HG02840 (cell line): ENCODE results near the gene TTC3.
"Not testable (repeated sequence)": the region's sequence is repeated elsewhere in the genome, so short reads cannot be mapped to it uniquely, and the experiment has no call there.

Experiments
- ATAC-seq: cut with Tn5 transposase; IDR thresholded peaks from one replicate; pipeline ENCODE4 v1.9.1; 2021; ENCODE audit warnings: mild to moderate bottlenecking, moderate library complexity, moderate number of reproducible peaks; ENCODE audit not compliant: unreplicated experiment, low FRiP score

TTC3 gene

GRCh38 chr21:37088186-37088735, 15.2 kb downstream of the TTC3 start:
- no peak for ATAC-seq

GRCh38 chr21:37093977-37094376, 20.9 kb downstream of the TTC3 start:
- no peak for ATAC-seq

- ATAC-seq, result no peak
These were observed 22.8 kb downstream of the TTC3 start for GRCh38 chr21:37095821-37096220.

- ATAC-seq, result no peak
These were observed 25.7 kb downstream of the TTC3 start for GRCh38 chr21:37098751-37099150.

- ATAC-seq, result no peak
These were observed 27.3 kb downstream of the TTC3 start for GRCh38 chr21:37100316-37100715.

- no peak for ATAC-seq
These were observed 28.3 kb downstream of the TTC3 start for GRCh38 chr21:37101384-37101783.

- ATAC-seq, result not testable (repeated sequence)
These were observed 29.7 kb downstream of the TTC3 start for GRCh38 chr21:37102746-37103145.

- ATAC-seq, result no peak
These were observed 33.9 kb downstream of the TTC3 start for GRCh38 chr21:37106998-37107397.

GRCh38 chr21:37111029-37111428, 38.0 kb downstream of the TTC3 start:
- ATAC-seq, result not testable (repeated sequence)

GRCh38 chr21:37114301-37114700, 41.2 kb downstream of the TTC3 start:
- ATAC-seq, result not testable (repeated sequence)

- ATAC-seq, result not testable (repeated sequence)
These were observed 43.4 kb downstream of the TTC3 start for GRCh38 chr21:37116459-37116858.

- no peak for ATAC-seq
These were observed 44.1 kb downstream of the TTC3 start for GRCh38 chr21:37117204-37117603.

GRCh38 chr21:37118187-37118826, 45.3 kb downstream of the TTC3 start:
- ATAC-seq, result no peak

- no peak for ATAC-seq
These were observed 46.6 kb downstream of the TTC3 start for GRCh38 chr21:37119421-37120218.

GRCh38 chr21:37128076-37128475, 55.0 kb downstream of the TTC3 start:
- ATAC-seq, result no peak

- no peak for ATAC-seq
These were observed 57.9 kb downstream of the TTC3 start for GRCh38 chr21:37130971-37131370.

- no peak for ATAC-seq
These were observed 63.2 kb downstream of the TTC3 start for GRCh38 chr21:37136261-37136660.

GRCh38 chr21:37136744-37137143, 63.7 kb downstream of the TTC3 start:
- no peak for ATAC-seq

GRCh38 chr21:37139154-37139553, 66.1 kb downstream of the TTC3 start:
- ATAC-seq, result no peak

- ATAC-seq, result no peak
These were observed 66.8 kb downstream of the TTC3 start for GRCh38 chr21:37139902-37140301.

GRCh38 chr21:37143392-37143791, 70.3 kb downstream of the TTC3 start:
- ATAC-seq, result not testable (repeated sequence)
